HEK293 (cell line): ENCODE results near the gene GPR158.

ENCODE experiments used
- CTCF ChIP-seq: fragments of 450-650 bp; formaldehyde crosslinking; IDR thresholded peaks from 2 replicates; pipeline ENCODE4 v1.5.1; 2016; ENCODE audit warnings: missing biosample characterization, missing genetic modification characterization
- HOXC10 ChIP-seq: sonication (generic); formaldehyde crosslinking; IDR thresholded peaks from 2 replicates; pipeline ENCODE4 v1.8.1; 2023; ENCODE audit warnings: mild to moderate bottlenecking, missing genetic modification reagents
- REST ChIP-seq: fragments of 450-650 bp; formaldehyde crosslinking; IDR thresholded peaks from 2 replicates; pipeline ENCODE4 v1.5.1; 2016; ENCODE audit warnings: missing biosample characterization, missing genetic modification characterization
- SP2 ChIP-seq: fragments of 450-650 bp; formaldehyde crosslinking; IDR thresholded peaks from 2 replicates; pipeline ENCODE4 v1.5.1; 2016; ENCODE audit warnings: missing biosample characterization, missing genetic modification characterization
- ZBTB48 ChIP-seq: fragments of 450-650 bp; formaldehyde crosslinking; IDR thresholded peaks from 2 replicates; pipeline ENCODE4 v1.5.1; 2016; ENCODE audit warnings: missing biosample characterization, missing genetic modification characterization
- ZBTB49 ChIP-seq: fragments of 450-650 bp; formaldehyde crosslinking; IDR thresholded peaks from 2 replicates; pipeline ENCODE4 v1.5.1; 2016; ENCODE audit warnings: missing biosample characterization, missing genetic modification characterization, low read depth
- ZNF140 ChIP-seq: fragments of 450-650 bp; formaldehyde crosslinking; IDR thresholded peaks from 2 replicates; pipeline ENCODE4 v1.5.1; 2016; ENCODE audit warnings: missing biosample characterization, missing genetic modification characterization
- ZNF148 ChIP-seq: fragments of 450-650 bp; formaldehyde crosslinking; IDR thresholded peaks from 2 replicates; pipeline ENCODE4 v1.5.0; 2017; ENCODE audit warnings: missing biosample characterization, missing genetic modification characterization, borderline replicate concordance
- ZNF501 ChIP-seq: fragments of 450-650 bp; formaldehyde crosslinking; IDR thresholded peaks from 2 replicates; pipeline ENCODE4 v1.5.1; 2016; ENCODE audit warnings: missing biosample characterization, missing genetic modification characterization

GRCh38 chr10:25392132-25392531 is 217.3 kb downstream of the GPR158 start:
- TF ChIP-seq ZNF148 (tag by site-specific recombination) (no peak), HOXC10 (CRISPR knock-in tag) (no peak), CTCF (tag by site-specific recombination) (no peak), ZNF501 (no peak), ZBTB48 (tag by site-specific recombination) (no peak), ZNF140 (tag by site-specific recombination) (no peak), ZBTB49 (tag by site-specific recombination) (no peak), REST (tag by site-specific recombination) (no peak), SP2 (no peak)
